Stimulated activated CD8-positive, alpha-beta memory T cell treated with anti-CD3 and anti-CD28 coated beads, Interleukin-12 subunit alpha, Interleukin-12 subunit beta, amount 100 ng/mL, for 4 hours (primary cell): ENCODE measurements around the gene A3GALT2.

Experiments used
- DNase-seq: peaks from one replicate; pipeline ENCODE4 v3.0.0-alpha.2; 2020; ENCODE audit warnings: low read depth

A3GALT2 gene

DNA sequence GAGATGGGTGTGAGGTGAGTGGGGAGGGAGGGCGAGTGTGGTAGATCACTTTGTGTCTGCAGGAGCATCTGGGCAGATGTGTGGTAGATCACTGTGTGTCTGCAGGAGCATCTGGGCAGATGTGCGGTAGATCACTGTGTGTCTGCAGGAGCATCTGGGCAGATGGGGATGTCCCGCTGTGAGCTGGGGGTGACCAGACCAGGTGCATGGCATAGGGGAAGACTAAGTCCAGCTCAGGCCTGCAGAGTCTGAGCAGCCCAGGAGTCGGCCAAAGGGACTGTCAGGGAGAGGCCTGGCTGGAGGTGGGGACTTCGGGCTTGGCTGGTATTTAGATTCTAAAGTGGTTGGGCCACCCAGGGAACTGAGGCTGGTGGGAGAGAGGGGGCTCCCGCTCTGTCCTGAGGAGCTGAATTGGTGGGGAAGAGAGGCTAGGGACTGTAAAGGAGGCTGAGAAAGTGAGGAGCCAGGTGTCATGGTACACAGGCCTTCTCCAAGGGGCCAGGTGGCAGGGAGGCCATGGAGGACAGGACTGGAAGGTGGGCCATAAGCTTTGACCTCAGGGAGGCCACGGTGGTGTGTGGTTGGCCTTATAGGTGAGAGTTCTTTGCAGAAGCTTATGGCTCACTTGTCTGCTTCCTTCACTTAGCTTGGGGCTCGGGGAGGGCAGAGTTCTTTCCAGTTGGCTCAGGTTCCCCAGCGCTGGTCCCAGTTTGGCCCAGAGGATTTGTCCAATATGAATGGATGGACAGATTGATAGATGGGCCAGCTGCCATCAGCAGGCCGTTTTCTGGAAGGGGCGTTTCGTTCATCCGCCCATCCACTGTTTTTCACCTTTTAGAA is 49.0 kb downstream of the A3GALT2 start:
- no peak for DNase-seq

DNA sequence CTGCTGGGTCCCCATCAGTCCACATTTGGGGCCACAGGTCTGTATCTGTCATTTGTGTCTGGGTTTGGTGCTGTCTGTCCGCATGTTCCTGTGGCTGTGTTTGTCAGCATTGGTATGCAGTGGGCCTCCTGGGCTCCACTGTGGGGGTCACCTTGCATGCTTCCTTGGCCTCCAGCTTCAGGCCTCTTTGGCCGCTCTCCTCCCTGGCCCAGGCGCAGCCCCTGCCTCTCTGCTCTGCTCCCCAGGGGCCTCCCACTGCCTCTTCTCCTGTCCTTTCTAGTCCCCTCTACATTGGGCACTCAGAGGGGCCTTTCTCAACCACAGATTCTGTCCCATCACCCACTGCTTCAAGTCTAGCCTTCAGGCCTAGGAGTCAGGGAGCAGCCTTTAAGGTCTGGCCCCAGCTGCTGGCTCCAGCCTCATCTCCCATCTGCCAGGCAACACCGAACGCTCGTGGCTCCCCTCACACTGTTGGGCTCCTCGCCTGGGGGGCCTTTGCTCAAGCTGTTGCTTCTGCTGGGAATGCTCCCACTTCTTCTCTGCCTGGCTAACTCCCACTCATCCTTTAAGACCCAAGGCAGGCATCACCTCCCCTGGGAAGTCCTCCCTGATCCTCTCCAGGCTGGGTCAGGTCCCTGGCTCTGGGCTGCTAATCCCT is 50.0 kb downstream of the A3GALT2 start:
- no peak for DNase-seq

DNA sequence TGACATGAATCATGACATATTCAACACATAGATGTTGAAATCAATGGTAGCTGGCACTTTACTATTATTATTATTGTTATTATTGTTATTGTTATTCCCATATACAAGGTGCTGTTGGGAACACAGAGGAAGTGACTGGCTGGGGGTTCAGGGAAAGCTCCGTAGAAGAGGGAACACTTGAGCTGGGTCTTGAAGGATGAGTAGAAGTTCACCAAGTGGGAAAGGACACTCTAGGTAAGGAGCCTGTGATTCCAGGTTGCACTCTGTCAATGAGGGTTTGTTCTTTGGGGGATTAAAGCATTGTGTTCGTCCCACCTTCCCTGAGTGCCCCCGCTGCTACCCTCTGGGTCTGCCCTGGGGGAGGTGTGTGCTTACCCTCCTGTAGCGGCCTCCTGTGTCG is 50.5 kb downstream of the A3GALT2 start:
- no peak for DNase-seq

DNA sequence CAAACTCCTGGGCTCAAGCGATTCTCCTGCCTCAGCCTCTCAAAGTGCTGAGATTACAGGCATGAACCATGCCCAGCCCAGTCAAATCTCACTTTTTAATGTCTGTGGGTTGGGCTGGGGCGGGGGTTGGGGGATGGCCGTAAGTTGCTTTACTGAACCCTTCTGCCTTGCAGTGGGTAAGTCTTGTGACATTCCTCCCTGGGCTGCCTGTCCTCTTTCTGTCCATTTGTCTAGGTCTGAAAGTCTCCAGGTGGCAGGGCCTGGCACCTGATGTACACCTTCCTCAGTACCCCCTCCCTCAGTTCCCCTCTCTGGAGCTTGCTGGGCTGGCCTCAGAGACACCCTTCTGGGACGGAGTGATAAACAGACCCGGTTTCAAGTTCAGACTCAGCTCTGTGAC is 51.3 kb downstream of the A3GALT2 start:
- no peak for DNase-seq

DNA sequence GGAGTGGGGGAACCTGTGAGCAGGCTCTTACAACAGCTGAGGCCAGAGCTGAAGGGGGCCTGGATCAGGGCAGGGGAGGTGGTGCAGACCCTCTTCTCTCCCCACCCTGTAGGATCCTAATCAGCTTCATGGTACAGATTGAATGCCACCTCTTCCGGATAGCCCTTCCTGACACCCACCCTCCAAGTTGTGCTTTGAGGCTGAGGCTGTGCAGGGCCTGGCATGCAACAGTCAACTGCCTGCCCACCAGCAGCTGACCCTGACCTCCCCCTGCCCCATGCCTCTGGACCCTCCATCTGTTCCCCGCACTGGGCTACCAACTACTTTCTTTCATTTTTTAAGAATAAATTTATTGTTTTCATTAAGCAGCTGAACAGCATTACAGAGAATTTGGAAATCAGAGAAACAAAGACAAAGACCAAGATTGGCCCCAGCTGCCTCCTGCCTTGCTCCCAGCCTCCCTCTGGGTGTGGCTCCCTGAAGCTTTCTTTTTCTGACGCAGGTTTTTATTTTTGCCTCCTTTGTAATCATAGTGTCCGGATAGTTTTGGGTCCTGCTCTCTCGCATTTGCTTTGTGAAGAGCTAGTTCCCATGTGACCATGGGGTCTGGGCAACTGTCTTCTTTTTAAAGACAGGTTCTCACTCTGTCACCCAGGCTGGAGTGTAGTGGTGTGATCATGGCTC is 51.8 kb downstream of the A3GALT2 start:
- DNase-seq: no peak

DNA sequence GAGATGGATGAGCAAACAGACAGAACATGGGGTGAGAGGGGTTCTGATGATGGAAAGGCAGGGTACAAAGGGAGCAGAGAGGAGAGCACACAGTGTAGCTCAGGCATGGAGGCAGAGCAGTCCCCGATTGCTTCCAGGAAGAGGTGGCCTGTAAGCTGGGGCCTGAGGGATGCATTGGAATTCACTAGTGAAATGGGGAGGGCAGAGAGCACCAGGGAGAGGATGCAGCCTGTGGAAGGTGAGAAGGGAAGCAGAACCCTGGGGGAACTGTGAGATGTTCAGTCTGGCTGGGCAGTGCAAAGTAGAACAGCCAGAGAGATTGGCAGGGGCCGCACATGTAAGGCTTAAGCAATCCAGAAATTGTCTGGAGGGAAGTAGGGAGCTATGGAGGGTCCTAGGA is 52.4 kb downstream of the A3GALT2 start:
- no peak for DNase-seq

DNA sequence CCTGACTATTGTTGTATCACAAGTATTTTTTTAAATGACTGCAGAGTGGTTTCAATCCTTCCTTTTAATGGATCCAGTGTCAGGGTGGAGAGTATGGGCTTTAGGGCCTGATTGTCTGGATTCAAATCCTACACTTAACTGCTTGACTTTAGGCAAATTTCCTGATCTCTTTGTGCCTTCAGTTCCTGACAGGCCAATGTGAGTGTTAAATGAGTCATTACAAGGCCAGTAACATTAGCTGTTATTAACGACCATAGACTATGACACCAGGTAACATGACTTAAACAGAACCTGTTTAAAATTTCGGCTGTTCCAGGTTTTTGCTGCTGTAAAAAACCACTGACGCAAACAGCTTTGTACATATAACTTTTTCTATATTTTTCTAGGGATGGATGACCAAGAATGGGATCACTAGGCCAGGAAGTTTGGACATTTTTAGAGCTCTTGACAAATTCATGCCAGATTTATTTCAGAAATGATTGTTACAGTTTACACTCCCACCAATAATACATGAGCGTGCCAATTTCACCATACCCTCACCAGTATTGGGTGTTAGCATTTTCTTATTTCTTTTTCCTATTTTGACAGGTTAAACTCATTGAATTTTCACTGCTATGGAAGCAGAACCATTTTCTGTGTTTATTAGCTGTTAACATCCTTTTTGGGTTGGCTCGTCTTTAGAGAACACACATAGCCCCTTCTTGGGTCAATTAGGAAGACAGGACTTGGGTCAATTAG is 53.3 kb downstream of the A3GALT2 start:
- DNase-seq: no peak

DNA sequence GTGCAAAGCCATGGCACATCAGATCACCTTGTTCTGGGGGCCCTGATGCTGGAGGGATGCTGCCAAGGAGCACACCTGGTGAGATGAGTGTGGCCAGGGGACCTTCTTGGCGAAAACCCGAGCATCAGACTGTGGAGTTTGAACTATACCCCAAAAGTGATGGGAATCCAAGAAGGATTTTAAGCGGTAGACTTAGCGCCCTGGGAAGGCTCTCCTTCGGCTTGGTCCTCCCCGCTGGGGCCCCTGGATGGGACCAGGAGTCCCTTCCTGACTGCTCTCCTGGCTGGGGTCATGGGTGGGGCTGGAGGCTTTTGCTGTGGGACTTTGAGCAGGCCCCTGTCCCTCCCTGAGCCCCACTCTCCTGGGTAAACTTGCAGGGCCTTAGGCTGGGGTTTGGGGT is 54.1 kb downstream of the A3GALT2 start:
- no peak for DNase-seq

DNA sequence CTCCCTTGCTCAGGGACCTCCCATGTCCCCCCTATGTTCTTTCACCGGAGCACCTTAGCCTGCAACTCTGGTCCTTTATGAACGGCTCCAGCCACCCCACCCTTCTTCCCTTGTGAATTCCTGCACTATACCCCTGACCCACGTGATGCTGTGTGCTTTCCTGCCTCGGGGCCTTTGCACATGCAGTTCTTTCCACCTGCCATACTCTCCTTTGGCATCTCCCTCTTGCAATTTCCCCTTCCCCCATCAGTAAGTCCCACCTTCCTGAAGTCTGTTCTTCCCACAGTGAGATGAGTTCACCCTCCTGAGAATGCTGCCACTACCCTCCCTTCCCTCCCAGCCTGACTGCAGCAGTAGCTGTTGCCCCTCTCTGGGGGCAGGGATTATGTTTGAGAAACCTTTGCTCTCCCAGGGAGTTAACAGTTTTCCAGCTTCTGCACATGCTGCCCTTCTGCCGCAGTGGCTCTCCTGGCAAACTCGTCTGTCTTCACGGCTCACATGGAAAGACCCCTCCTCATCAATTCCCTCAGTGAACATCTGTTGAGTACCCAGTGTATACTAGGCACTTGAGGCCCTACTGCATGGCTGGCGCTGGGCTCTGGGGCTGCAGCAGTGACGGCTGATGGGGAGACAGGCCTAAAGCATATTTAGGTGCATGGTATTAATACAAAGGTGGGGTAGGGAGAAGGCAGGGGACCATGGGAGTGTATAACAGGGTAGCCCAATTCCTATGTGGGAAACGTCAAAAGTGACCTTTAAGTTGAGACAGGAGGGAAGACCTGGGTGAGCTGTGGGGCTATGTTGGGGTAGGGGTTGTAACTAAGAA is 54.9 kb downstream of the A3GALT2 start:
- no peak for DNase-seq

DNA sequence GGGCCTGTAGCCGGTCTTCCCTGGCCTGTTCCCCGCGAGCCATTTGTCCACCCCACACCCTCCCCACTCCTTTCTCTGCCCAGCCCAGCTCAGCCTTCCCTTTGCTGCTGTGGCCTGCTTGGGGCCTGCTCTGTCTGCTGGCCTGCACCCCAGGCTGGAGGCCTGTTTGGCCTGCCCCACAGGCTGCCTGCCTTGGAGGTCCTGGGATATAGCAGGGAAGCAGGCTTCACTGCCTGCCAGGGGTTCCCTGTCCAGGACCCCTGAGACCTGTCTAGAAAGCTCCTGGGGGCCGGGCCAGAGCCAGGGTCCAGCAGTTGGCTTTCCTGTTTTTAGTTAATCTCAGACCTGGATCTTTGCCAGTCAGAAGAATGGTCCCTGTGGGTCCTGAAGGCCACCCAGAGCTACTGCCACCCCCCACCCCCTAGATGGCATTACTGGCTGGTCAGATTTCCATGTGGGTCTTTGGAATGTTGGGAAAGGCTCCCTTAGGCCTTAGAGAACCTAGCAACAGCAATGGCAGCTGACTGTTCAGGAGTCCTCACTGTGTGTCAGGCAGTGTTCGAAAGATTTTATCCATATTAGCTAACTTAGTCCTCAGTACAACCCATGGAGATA is 56.9 kb downstream of the A3GALT2 start:
- DNase-seq: no peak

DNA sequence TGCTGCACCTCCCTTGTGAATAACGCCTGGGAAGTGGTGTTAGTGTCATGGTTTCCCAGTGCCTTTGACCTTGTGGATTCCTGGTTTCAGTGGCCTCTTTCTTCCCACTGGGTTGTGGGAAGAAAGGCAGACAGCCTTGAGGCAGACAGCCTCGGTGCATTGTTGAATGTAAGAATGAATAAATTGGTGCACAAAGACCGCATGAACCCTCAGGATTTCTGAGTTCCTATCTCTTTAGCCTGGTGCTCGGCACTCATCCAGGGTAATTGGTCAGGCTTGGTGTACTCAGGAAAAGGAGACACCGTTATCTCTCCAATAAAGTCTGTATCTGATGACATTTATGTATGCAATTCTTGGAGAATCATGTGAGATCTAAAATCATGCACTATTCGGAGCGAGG is 59.6 kb downstream of the A3GALT2 start:
- no peak for DNase-seq

DNA sequence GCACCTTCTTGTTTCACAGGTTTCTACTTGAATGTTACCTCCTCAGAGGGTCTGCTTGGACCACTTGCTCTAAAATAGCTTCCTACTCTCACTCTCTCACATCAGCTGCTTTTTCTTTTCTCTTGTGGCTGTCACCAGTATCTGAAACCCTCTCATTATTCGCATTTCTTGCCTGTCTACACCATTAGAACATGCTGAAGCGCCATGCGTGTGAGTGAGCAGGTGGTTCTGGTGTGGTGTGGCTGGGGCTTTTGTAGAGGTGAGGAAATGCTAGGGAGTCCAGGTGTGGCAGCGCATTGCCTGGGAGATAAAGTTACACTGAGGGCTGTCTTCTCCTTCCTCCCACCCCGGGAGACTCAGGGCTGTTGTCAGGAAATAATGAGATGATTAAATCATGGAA is 60.5 kb downstream of the A3GALT2 start:
- DNase-seq: no peak

DNA sequence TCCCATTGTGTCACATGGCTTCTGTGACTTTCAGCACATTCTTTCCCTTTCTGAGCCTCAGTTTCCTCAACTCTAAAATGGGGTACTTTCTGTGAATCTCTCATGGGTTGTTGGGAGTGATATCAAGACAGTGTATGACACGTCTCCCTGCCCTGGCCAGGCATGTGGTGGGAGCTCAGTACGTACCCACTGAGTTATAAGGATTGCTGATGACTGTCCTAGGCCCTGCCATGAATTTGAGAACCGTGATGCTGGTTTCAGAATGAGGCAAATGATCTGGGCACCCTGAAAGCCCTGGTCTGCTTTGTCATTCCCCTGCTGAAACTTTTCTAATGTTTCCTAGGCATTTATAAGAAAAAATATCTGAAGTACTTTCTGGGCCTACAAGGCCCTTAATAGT is 61.0 kb downstream of the A3GALT2 start:
- DNase-seq: no peak

DNA sequence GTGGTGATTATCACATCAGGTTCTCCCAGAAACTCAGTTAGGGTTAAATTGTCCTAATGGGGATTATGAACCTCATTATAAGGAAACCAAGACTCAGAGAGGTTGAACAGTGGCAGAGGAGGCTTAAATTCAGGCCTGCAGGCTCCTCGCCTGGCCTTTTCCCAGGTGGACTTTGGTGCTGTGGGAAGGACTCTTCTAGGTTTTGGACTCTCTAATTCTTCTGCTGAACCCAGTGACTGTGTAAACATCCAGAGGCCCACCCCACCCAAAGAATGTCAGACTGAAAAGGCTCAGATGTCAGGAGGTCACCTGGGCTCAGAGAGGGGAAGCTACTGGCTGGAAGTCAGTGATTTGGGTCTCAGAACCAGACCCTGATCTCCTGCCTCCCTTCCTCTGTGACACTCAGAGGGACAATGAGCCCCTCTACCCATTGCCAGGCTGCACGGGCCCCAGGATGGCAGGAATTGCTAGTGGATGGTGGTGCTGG is 62.1 kb downstream of the A3GALT2 start:
- DNase-seq: no peak

DNA sequence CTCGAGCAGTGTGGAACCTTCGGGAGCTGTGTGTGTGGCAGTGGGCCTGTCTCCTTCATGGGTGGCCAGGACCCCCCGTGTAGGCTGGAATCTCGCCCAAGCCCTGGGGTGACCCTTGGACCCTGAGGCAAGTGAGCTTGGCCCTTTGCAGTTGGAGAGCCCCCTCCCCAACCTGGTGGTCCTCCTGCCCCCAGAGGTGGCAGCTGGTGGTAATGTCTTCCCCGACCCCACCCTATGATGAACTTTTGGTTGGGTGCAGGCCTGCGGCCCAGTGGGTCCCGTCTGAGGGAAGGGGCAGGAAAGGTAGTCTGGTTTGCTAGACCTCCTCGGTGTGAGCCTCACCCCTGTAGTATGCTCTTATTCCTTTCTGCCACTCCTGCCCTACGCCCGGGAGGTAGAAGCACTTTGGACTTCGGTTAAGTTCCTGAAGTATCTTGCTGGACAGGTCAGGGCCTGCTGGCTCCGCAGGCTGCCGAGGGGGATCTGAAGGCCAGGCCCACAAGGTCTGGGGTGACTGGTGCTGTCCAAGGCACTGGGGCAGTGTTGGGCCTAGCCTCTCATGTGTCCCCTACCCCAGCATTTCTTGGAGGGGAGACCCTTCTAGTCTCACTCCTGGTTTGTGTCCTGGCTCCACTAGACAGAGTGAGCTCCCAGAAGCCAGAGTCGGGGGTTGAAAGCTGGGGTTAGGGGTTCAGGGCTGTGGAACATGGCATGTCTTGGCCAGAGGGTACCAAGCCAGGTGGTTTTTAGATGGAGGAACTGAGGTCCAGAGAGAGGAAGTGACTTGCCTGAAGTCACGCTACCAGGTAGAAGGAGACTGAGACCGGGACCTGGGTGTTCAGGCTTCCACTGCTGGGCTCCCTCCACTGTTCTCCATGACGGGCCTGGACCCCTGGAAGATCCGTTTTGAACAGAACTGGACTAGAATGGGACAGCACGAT is 62.9 kb downstream of the A3GALT2 start:
- DNase-seq: no peak

DNA sequence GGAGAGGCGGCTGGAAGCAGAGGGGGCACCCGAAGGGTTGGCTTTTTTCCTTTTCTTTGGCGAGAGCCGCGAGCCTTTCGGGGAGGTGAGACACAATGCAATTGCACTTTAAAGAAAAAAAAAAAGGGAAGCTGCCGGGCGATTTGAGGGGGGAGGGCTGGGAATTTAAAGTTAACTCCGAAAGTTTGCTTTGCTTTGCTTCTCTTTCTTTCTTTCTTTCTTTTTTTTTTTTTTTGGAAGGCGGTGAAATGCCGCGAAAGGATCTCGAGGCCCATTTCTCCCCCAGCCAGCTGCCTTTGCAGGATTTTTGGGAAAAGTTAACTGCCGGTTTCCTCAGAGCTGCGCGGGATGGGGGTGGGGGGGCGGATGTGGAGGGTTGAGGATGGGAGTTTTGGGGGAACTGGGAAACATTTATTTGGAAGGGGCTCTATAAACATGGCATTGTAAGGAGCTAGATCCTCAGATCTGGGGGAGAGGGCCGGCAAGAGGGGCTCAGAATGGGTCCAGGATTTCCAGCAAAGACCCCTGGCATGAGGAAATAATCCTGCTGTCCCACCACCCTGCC is 63.6 kb downstream of the A3GALT2 start:
- DNase-seq: no peak
